Measurements from ENCODE around the gene NT5E. TPM values are rescaled to one million over a fixed set of nuclear protein-coding genes. Genes with fewer than 3 reads are reported as not detected.

Gene NT5E
- total RNA-seq, 2 experiments from 2014 or later, result not detected

- ChIA-PET CTCF (ENCODE audit: unreplicated experiment) (interaction anchor here (0.7 to 1.2 kb wide), 6 partner anchors 10 to 131 kb away, joined by 3 to 6 read pairs (median 4); no protein-coding TSS in a partner anchor), POLR2A (interaction anchor here (0.5 to 1.4 kb wide), 7 partner anchors 12 to 152 kb away, joined by 3 to 4 read pairs (median 3); no protein-coding TSS in a partner anchor)
- Histone ChIP-seq H3K4me2 (ENCODE audit: low read length) (no peak overlapping the region), H3K79me2 (ENCODE audit: insufficient read depth, low read depth, low read length) (no peaks in the 10 kb centered on the region), H2AFZ (ENCODE audit: low read length) (peak overlapping the region; percentile 52; the same call in 1 of the 2 replicates), H3K4me1 (ENCODE audit: insufficient read depth, low read length, poor library complexity, severe bottlenecking) (no peaks in the 10 kb centered on the region), H4K20me1 (ENCODE audit: insufficient read depth, low read length) (no peaks in the 10 kb centered on the region), H3K4me3 (ENCODE audit: low read depth, low read length, poor library complexity, severe bottlenecking) (no peak overlapping the region), H3K9me3 (ENCODE audit: low read length) (no peaks in the 10 kb centered on the region), H3K9me2 (ENCODE audit: insufficient read depth, low read length) (no peaks in the 10 kb centered on the region), H3K27ac (ENCODE audit: low read depth, low read length, poor library complexity, severe bottlenecking) (no peak overlapping the region), H3K36me3 (ENCODE audit: insufficient read depth, low read length) (no peaks in the 10 kb centered on the region)
- intact Hi-C loops (cut with micrococcal nuclease; ENCODE audit: unreplicated experiment), result loop anchor here (1.0 kb wide), 1 partner anchor 128 kb away; no protein-coding TSS in a partner anchor
- no TSS peak for BruUV-seq (replicated peaks)
- peak; percentile 71 for DNase-seq (ENCODE audit: low spot score)
- no peak for TF ChIP-seq EZH2phosphoT487 (IDR thresholded peaks at IDR 0.05; ENCODE audit: borderline replicate concordance, low read depth, low read length)
- TF ChIP-seq, protein P1, sequence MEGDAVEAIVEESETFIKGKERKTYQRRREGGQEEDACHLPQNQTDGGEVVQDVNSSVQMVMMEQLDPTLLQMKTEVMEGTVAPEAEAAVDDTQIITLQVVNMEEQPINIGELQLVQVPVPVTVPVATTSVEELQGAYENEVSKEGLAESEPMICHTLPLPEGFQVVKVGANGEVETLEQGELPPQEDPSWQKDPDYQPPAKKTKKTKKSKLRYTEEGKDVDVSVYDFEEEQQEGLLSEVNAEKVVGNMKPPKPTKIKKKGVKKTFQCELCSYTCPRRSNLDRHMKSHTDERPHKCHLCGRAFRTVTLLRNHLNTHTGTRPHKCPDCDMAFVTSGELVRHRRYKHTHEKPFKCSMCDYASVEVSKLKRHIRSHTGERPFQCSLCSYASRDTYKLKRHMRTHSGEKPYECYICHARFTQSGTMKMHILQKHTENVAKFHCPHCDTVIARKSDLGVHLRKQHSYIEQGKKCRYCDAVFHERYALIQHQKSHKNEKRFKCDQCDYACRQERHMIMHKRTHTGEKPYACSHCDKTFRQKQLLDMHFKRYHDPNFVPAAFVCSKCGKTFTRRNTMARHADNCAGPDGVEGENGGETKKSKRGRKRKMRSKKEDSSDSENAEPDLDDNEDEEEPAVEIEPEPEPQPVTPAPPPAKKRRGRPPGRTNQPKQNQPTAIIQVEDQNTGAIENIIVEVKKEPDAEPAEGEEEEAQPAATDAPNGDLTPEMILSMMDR (conservative IDR thresholded peaks at IDR 0.05; ENCODE audit: low read length), result peak; percentile 99
Observed at GRCh38 chr6:85482905-85483700, 33.2 kb downstream of the NT5E start.

DNA sequence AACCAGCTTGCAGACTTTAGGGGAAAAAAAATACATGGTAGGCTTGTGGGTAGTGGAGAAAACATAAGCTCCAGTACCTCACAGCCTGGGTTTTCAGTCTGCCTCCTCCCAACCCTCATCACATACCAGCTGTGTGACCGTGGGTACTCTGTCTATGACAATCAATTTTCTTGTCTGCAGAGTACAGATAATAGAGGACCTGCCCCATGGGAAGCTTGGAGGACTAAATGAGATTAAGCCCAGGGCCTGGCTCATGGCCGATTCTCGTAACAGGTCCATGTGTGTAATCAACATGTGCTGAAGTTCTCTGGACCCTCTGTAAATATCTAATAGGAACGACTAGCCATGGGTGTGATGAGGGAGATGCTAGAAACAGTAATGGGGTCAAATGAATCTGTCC lies 34.0 kb downstream of the NT5E start:
- Histone ChIP-seq H3K4me3 (ENCODE audit: low read depth, low read length, poor library complexity, severe bottlenecking) (no peak overlapping the region), H4K20me1 (ENCODE audit: insufficient read depth, low read length) (no peaks in the 10 kb centered on the region), H2AFZ (ENCODE audit: low read length) (no peak overlapping the region), H3K27ac (ENCODE audit: low read depth, low read length, poor library complexity, severe bottlenecking) (no peak overlapping the region), H3K4me1 (ENCODE audit: insufficient read depth, low read length, poor library complexity, severe bottlenecking) (no peaks in the 10 kb centered on the region), H3K4me2 (ENCODE audit: low read length) (no peak overlapping the region), H3K9me2 (ENCODE audit: insufficient read depth, low read length) (no peaks in the 10 kb centered on the region), H3K79me2 (ENCODE audit: insufficient read depth, low read depth, low read length) (no peaks in the 10 kb centered on the region), H3K36me3 (ENCODE audit: insufficient read depth, low read length) (no peaks in the 10 kb centered on the region), H3K9me3 (ENCODE audit: low read length) (no peaks in the 10 kb centered on the region)
- BruUV-seq (replicated peaks), result no TSS peak
- DNase-seq (ENCODE audit: low spot score), result no peak
- intact Hi-C loops (cut with micrococcal nuclease; ENCODE audit: unreplicated experiment), result loop anchor here (1.0 kb wide), 2 partner anchors 12 to 129 kb away; no protein-coding TSS in a partner anchor
- POLR2A ChIA-PET, result interaction anchor here (0.9 to 1.1 kb wide), 3 partner anchors 13 to 97 kb away, joined by 3 read pairs; no protein-coding TSS in a partner anchor
- no peak for TF ChIP-seq EZH2phosphoT487 (IDR thresholded peaks at IDR 0.05; ENCODE audit: borderline replicate concordance, low read depth, low read length)
- TF ChIP-seq, protein P1 (conservative IDR thresholded peaks at IDR 0.05; ENCODE audit: low read length), result no peak
- CTCF ChIA-PET (ENCODE audit: unreplicated experiment), result no interaction called here

DNA sequence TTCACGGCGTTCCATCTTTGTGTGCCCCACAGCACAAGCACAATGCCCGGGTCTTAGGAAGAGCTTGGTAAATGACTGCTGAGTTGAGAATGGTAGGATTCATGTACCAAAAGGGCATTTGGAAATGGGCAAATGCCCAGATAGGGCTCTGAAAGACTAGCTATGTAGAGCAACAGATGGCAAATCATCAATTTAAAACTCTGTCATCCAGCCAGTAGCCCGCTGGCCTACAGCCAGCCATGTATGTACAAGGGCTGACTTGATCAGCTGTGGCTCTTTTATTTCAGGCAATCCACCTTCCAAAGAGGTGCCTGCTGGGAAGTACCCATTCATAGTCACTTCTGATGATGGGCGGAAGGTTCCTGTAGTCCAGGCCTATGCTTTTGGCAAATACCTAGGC lies 35.1 kb downstream of the NT5E start:
- Histone ChIP-seq H3K36me3 (ENCODE audit: insufficient read depth, low read length) (no peaks in the 10 kb centered on the region), H3K4me2 (ENCODE audit: low read length) (no peak overlapping the region), H3K4me3 (ENCODE audit: low read depth, low read length, poor library complexity, severe bottlenecking) (no peak overlapping the region), H3K9me2 (ENCODE audit: insufficient read depth, low read length) (no peaks in the 10 kb centered on the region), H4K20me1 (ENCODE audit: insufficient read depth, low read length) (no peaks in the 10 kb centered on the region), H3K4me1 (ENCODE audit: insufficient read depth, low read length, poor library complexity, severe bottlenecking) (no peaks in the 10 kb centered on the region), H2AFZ (ENCODE audit: low read length) (no peak overlapping the region), H3K27ac (ENCODE audit: low read depth, low read length, poor library complexity, severe bottlenecking) (no peak overlapping the region), H3K9me3 (ENCODE audit: low read length) (no peaks in the 10 kb centered on the region), H3K79me2 (ENCODE audit: insufficient read depth, low read depth, low read length) (no peaks in the 10 kb centered on the region)
- intact Hi-C loops (cut with micrococcal nuclease; ENCODE audit: unreplicated experiment), result loop anchor here (1.0 kb wide), 1 partner anchor 11 kb away; no protein-coding TSS in a partner anchor
- no peak for TF ChIP-seq EZH2phosphoT487 (IDR thresholded peaks at IDR 0.05; ENCODE audit: borderline replicate concordance, low read depth, low read length)
- TF ChIP-seq, protein P1 (conservative IDR thresholded peaks at IDR 0.05; ENCODE audit: low read length), result no peak
- CTCF ChIA-PET (ENCODE audit: unreplicated experiment), result no interaction called here
- POLR2A ChIA-PET, result interaction anchor here (0.6 kb wide), 1 partner anchor 188 kb away, joined by 3 read pairs; no protein-coding TSS in a partner anchor
- no peak for DNase-seq (ENCODE audit: low spot score)
- no TSS peak for BruUV-seq (replicated peaks)
